Urothelium cell line (cell line): ENCODE measurements around the gene MSS51.
"Not testable (repeated sequence)": the region's sequence is repeated elsewhere in the genome, so short reads cannot be mapped to it uniquely, and the experiment has no call there.

Experiments used
- DNase-seq: peaks from one replicate; pipeline ENCODE4 v3.0.0; 2011; ENCODE audit warnings: low spot score, mixed read lengths
- FAIRE-seq: peaks from 2 replicates; lab custom pipeline; 2011; peaks lifted over from hg19 to GRCh38; lab: Jason Lieb, UNC

MSS51 gene

DNA sequence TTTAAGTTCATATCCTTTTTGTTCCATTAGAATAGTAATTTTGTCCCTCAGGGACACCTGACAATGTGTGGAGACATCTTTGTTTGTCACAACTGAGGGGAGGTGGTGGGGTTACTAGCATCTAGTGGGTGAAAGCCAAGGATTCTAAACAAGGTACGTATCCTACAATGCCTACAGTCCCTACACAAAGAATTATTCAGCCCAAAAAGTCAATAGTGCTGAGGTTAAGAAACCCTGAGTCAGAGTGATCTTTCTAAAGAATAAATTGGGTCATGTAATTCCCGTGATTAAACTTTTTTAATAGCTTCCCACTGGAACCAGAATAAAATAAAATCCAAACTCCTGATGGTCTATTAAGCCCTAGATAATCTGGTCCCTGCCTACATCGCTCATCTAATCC, 16.8 kb downstream of the MSS51 start:
- FAIRE-seq (no peak), DNase-seq (no peak)

DNA sequence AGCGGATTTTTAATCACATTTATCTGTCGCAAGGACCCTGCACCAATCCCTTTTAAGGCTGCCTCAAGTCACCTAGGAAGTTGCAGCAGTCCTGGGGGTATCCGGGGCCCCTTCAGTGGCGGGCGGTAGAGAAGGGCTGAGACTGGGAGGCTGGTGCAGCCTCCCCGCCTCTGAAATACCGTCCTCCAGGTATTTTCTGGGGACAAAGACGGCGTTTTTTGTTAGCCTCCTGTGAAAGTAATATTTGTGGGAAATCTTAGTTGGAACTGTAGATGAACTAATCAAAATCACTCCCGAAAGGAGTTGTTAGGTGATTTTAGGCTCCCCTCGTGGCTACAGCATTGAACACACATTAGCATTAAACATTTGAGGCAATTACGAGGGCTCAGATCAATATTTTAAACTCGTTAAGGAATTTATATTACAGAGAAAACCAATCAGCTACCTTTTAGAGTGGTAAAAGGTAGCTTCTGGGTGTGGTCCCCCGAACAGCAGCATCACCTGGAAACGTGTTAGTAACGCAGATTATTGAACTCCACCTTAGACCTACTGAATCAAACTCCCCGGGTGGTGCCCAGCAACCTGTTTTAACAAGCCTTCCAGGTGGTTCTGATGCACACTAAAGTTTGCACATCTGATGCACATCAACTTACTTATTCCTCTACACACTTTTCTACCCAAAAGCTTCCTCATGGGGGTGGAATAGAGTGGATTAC, 19.0 kb downstream of the MSS51 start:
- DNase-seq (no peak), FAIRE-seq (no peak)

GRCh38 chr10:73413528-73414229, 19.7 kb downstream of the MSS51 start, which contains the start of gene ANXA7:
Gene ANXA7 (minus strand): TSS chr10:73414058. CDS start chr10:73400856, 13,202 bp downstream.
- DNase-seq (peak; percentile 100), FAIRE-seq (no peak)

- DNase-seq: peak; percentile 68
- FAIRE-seq: no peak
Measured at GRCh38 chr10:73413108-73413527, 20.2 kb downstream of the MSS51 start.

DNA sequence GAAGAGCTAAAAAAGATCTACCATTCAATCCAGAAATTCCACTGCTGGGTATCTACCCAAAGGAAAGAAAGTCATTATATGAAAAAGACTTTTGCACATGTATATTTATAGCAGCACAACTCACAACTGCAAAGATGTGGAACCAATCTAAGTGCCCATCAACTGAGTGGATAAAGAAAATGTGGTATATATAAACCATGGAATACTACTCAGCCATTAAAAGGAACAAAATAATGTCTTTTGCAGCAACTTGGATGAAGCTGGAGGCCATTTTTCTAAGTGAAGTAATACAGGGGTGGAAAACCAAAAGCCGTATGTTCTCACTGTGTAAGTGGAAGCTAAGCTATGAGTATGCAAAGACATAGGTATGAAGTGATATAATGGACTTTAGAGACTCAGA, 22.5 kb downstream of the MSS51 start:
- FAIRE-seq: no peak
- DNase-seq: no peak

- FAIRE-seq: no peak
- DNase-seq: no peak
Measured at GRCh38 chr10:73408978-73409521, 24.3 kb downstream of the MSS51 start.

DNA sequence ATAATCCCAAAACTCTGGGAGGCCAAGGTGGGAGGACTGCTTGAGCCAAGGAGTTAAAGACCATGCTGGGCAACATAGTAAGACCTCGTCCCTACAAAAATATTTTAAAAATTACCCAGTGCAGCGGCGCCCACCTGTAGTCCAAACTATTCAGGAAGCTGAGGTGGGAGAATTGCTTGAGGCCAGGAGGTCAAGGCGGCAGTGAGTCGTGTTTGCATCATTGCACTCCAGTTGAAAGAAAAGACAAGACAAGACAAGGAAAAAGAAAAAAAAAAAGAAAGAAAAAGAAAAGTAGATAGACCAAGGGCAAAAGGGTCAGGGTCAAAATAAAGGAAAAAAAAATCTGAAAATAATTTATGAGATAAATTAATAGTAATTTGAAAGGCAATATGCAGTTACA, 25.3 kb downstream of the MSS51 start:
- DNase-seq (no peak), FAIRE-seq (no peak)

- DNase-seq: no peak
- no peak for FAIRE-seq
Measured at GRCh38 chr10:73407495-73407894, 25.9 kb downstream of the MSS51 start.

DNA sequence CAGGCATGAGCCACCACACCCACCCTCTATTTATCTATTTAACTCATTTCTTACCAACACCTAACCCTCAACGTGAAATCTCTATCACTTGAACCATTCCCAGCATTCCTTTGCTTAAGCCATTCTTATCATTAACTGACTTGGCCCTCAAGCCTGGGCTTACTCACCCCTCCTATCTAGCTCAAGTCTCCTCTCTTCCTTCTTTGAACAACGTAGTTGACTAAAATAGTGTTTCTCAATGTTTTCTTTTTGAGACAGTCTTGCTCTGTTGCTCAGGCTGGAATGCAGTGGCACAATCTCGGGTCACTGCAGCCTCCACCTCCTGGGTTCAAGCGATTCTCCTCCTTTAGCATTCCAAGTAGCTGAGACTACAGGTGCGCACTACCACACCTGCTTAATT, 26.5 kb downstream of the MSS51 start:
- DNase-seq (no peak), FAIRE-seq (no peak)

DNA sequence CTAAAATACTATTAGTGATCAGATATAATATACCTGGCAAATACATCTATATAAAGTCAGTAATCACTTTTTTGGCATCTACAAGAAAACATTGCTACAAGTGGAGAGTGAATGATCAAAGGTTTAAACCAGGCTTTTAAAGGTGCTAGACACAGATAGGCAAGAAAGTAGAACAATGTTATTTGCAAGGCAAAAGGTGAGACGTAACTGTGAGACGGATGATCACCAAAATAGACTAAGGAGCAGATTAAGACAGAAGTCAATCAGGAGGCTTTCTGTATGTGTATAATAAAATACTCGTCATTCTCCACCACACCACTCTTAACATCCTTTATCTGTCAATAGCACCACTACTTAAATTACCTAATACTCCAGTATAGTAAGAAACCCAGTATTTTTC, 27.8 kb downstream of the MSS51 start:
- FAIRE-seq: no peak
- DNase-seq: no peak

- FAIRE-seq (no peak), DNase-seq (no peak)
Measured at GRCh38 chr10:73404690-73405089, 28.7 kb downstream of the MSS51 start.

GRCh38 chr10:73401636-73402035, 31.7 kb downstream of the MSS51 start:
- FAIRE-seq: no peak

GRCh38 chr10:73399063-73399462, 34.3 kb downstream of the MSS51 start:
- FAIRE-seq (no peak), DNase-seq (no peak)

More at GRCh38 chr10:73401636-73402035, 31.7 kb downstream of the MSS51 start:
- DNase-seq: no peak

GRCh38 chr10:73398024-73398423, 35.3 kb downstream of the MSS51 start:
- FAIRE-seq (no peak), DNase-seq (no peak)

- not testable (repeated sequence) for FAIRE-seq, DNase-seq
Measured at GRCh38 chr10:73394325-73394724, 39.0 kb downstream of the MSS51 start.

DNA sequence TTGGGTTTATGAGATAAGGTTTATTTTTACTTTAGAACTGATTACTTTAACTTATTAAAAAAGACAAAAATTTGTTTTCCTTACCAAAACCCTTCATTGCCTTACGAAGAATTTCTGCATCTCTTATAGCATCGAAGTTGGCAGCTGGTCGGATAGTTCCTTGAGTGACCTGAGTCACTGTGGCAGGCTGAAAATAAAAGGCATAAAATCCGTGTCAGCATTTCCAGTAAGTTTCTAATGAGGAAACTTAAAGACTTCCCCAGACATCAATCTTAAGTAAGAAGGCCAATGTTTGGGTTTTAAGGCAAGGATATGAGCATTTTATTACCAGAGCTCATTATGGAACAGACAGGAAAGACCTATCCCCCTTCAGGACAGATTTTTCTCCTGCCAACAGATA, 45.1 kb downstream of the MSS51 start:
- no peak for FAIRE-seq

GRCh38 chr10:73386583-73386982, 46.8 kb downstream of the MSS51 start:
- DNase-seq (no peak), FAIRE-seq (no peak)

More for the DNA sequence above, 45.1 kb downstream of the MSS51 start:
- DNase-seq: no peak

DNA sequence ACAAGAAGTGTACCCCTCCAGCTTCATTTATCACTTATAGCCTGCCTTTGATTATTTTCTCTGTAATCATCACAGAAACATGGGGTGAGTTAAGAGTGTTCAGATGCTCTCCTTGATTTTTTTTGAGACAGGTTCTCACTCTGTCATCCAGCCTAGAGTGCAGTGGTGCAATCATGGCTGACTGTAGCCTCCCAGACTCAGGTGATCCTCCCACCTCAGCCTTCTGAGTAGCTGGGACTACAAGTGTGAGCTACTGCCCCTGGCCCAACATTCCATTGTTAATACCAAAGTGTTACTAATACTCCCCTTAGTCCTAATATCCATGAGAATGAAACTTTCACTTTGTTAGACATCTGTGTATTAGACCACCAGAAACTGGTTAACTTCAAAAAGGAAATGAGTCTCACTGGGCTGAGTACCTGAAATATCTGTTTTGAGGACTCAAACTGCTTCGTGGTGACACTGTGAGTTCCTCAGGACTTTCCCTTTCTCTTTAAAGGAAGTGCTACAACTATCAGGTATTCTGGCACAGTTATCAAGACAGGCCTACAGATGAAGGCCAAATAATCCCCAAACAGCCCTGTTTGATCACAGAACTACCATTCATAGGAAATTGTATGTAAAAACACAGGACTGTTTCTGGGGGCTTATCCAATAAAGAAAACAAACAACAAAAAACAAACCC, 54.2 kb downstream of the MSS51 start:
- no peak for DNase-seq
- FAIRE-seq: peak; percentile 9

DNA sequence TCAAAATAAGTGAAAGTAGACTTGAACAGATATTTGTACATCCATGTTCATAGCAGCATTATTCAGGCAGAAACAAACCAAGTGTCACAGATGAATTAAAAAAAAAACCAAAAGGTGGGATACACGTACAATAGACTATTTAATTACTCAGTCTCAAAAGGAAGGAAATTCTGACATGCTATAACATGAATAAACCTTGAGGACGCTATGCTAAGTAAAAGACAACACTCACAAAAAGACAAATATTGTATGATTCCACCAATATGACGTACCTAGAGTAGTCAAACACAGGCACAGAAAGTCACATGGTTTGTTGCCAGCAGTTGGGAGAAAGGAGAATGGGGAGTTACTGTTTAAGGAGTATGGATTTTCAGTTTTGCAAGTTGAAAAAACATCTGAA, 56.7 kb downstream of the MSS51 start:
- FAIRE-seq: peak; percentile 42
- DNase-seq: no peak
